K562 (cell line): ENCODE data around the gene ALDH16A1. TPM values are rescaled to one million over a fixed set of nuclear protein-coding genes. Genes with fewer than 3 reads are reported as not detected.
A peak's percentile ranks its signal among the peaks of the same experiment; 100 is the strongest.

Experiments
- AFF1 ChIP-seq, 2 experiments: fragments of 450-650 bp; IDR thresholded peaks; 2 replicates each; pipeline ENCODE4 v1.6.1; 2018; ENCODE audit warnings: mild to moderate bottlenecking in 2 of 2, low read depth in 1 of 2; ENCODE audit not compliant: partially characterized antibody in 2 of 2
- CREB1 ChIP-seq, 2 experiments: sonication (generic) in 1 of 2; formaldehyde crosslinking in 1 of 2; IDR thresholded peaks; 2 replicates each; pipeline versions ENCODE4 v1.6.1 to v1.8.0; 2012 to 2022; ENCODE audit warnings: inconsistent platforms in 1 of 2, mild to moderate bottlenecking in 1 of 2, missing genetic modification reagents in 1 of 2, moderate library complexity in 1 of 2
- CREB3L1 ChIP-seq: fragments of 450-650 bp; IDR thresholded peaks from 2 replicates; pipeline ENCODE4 v1.6.1; 2014; ENCODE audit warnings: low read depth, mild to moderate bottlenecking, moderate library complexity, borderline replicate concordance
- GABPB1 ChIP-seq: sonication (generic); formaldehyde crosslinking; IDR thresholded peaks from 2 replicates; pipeline ENCODE4 v1.8.0; 2022; ENCODE audit warnings: mild to moderate bottlenecking, missing genetic modification reagents
- GTF2A2 ChIP-seq: IDR thresholded peaks from 2 replicates; pipeline ENCODE4 v1.6.1; 2016; ENCODE audit warnings: mild to moderate bottlenecking, missing genetic modification characterization, missing compliant biosample characterization
- NBN ChIP-seq: fragments of 450-650 bp; IDR thresholded peaks from 2 replicates; pipeline ENCODE4 v1.6.1; 2016; ENCODE audit warnings: low read depth, mild to moderate bottlenecking
- RBFOX2 ChIP-seq: fragments of 200-400 bp; formaldehyde crosslinking; IDR thresholded peaks from 2 replicates; pipeline ENCODE4 v1.6.1; 2017; ENCODE audit warnings: low read depth, mild to moderate bottlenecking, low read length, moderate library complexity
- SIN3A ChIP-seq, 2 experiments: fragments of 150-350 bp in 1 of 2; IDR thresholded peaks; 2 replicates each; pipeline ENCODE4 v1.6.1; 2011 to 2016; ENCODE audit warnings: borderline replicate concordance in 2 of 2, low read depth in 2 of 2, low read length in 2 of 2, mild to moderate bottlenecking in 2 of 2, moderate library complexity in 2 of 2; ENCODE audit not compliant: control insufficient read depth in 1 of 2
- SMARCE1 ChIP-seq: fragments of 450-650 bp; IDR thresholded peaks from 2 replicates; pipeline ENCODE4 v1.7.1; 2016; ENCODE audit warnings: mild to moderate bottlenecking
- SMC3 ChIP-seq: conservative IDR thresholded peaks from 2 replicates; pipeline ENCODE4 v1.6.1; 2011; ENCODE audit warnings: low read depth, low read length, improper control_type of control experiment; ENCODE audit not compliant: insufficient read depth
- SNAPC5 ChIP-seq: fragments of 250-450 bp; sonication (Bioruptor Pico); IDR thresholded peaks from 2 replicates; pipeline ENCODE4 v1.8.0; 2021; ENCODE audit warnings: moderate library complexity, mild to moderate bottlenecking, inconsistent platforms
- SREBF1 ChIP-seq: fragments of 150-350 bp; IDR thresholded peaks from 2 replicates; pipeline ENCODE4 v1.6.1; 2014; ENCODE audit warnings: antibody characterized with exemption, low read depth, low read length, borderline replicate concordance
- ZBTB1 ChIP-seq: sonication (generic); formaldehyde crosslinking; IDR thresholded peaks from 2 replicates; pipeline ENCODE4 v1.8.1; 2023; ENCODE audit warnings: missing genetic modification reagents, low read depth, mild to moderate bottlenecking, borderline replicate concordance
- ZC3H8 ChIP-seq: fragments of 450-650 bp; IDR thresholded peaks from 2 replicates; pipeline ENCODE4 v1.6.1; 2017
- ZNF444 ChIP-seq: fragments of 250-450 bp; sonication (Bioruptor Pico); IDR thresholded peaks from 2 replicates; pipeline ENCODE4 v1.4.0; 2020; ENCODE audit warnings: mild to moderate bottlenecking, moderate library complexity
- ZNF592 ChIP-seq: fragments of 450-650 bp; IDR thresholded peaks from 2 replicates; pipeline ENCODE4 v1.6.1; 2017; ENCODE audit warnings: antibody characterized with exemption, mild to moderate bottlenecking
- ZNF778 ChIP-seq: fragments of 450-650 bp; formaldehyde crosslinking; IDR thresholded peaks from 2 replicates; pipeline ENCODE4 v1.4.0; 2020; ENCODE audit warnings: mild to moderate bottlenecking, moderate library complexity
- polyA plus RNA-seq, 8 experiments: library from polyadenylated mRNA; depleted of rRNA in 4 of 8; stranded (reverse) in 5 of 8; unstranded in 3 of 8; fragments of >200 nt; fragmentation: Nextera tagmentation in 2 of 8; fragmentation: Illumina TruSeq in 1 of 8; extraction: Ambion mirVana in 2 of 8; extraction: Trizol in 1 of 8; gene quantifications; 2 replicates each; pipeline versions ENCODE4 v1.2.1 to v1.2.3, GENCODE V29; 2011 to 2014; ENCODE audit warnings: inconsistent platforms in 1 of 8, missing spikeins in 1 of 8
- total RNA-seq, 7 experiments: library from RNA; depleted of rRNA in 6 of 7; stranded (reverse); fragments of >200 nt in 6 of 7; fragmentation: Illumina TruSeq in 2 of 7; extraction: Trizol in 2 of 7; gene quantifications; 2 replicates each; pipeline versions ENCODE4 v1.2.1 to v1.2.3, GENCODE V29; 2011 to 2021; ENCODE audit warnings: low replicate concordance in 1 of 7

The ALDH16A1 gene
- total and polyA plus RNA-seq, 9 of the 15 experiments (the other 6 are each of a cell fraction or from before 2014, with no cell fraction given): 2.2 to 52.2 (median 7.6) TPM

GRCh38 chr19:49443366-49444099 is 9.5 kb upstream of the ALDH16A1 start (continued):
- peak; percentile 97 for TF ChIP-seq ZNF592
- no peak for TF ChIP-seq ZC3H8
- TF ChIP-seq SNAPC5 (CRISPR knock-in tag): no peak
- no peak for TF ChIP-seq ZNF778 (CRISPR knock-in tag)
- TF ChIP-seq GTF2A2: no peak
- TF ChIP-seq SIN3A (IDR thresholded peaks at IDR 0.05; ENCODE audit: borderline replicate concordance in 2 of 2, control insufficient read depth in 1 of 2, low read depth in 2 of 2, low read length in 2 of 2): peak; percentile 58 to 66; a peak in 2 of 4 replicates
- peak; percentile 76 for TF ChIP-seq RBFOX2
- peak; percentile 78 for TF ChIP-seq GABPB1 (CRISPR knock-in tag)
- peak; percentile 82 for TF ChIP-seq ZBTB1 (CRISPR knock-in tag)
- TF ChIP-seq NBN: peak; percentile 47; the same call in 1 of the 2 replicates
- no peak for TF ChIP-seq ZNF444
- TF ChIP-seq SREBF1: 0 out of 2 replicates have a peak, but pooled peaks have one; percentile 33
- peak; percentile 90 to 100 for TF ChIP-seq AFF1 (IDR thresholded peaks at IDR 0.05; ENCODE audit: low read depth in 1 of 2, partially characterized antibody in 2 of 2)
- TF ChIP-seq SMC3: peak; percentile 80
- peak; percentile 93 for TF ChIP-seq CREB3L1
- peak; percentile 64 for TF ChIP-seq CREB1 (IDR thresholded peaks at IDR 0.05)
- peak; percentile 67; the same call in 1 of the 2 replicates for TF ChIP-seq CREB1 (CRISPR knock-in tag; IDR thresholded peaks at IDR 0.05)
- TF ChIP-seq SMARCE1: peak; percentile 18; the same call in 1 of the 2 replicates
